COLO829 (cell line): ENCODE data around the gene PRDM2.
"Not testable (repeated sequence)": the region's sequence is repeated elsewhere in the genome, so short reads cannot be mapped to it uniquely, and the experiment has no call there.

Experiments
- DNase-seq: peaks from one replicate; pipeline ENCODE4 v3.0.0; 2012; ENCODE audit warnings: low spot score

PRDM2 gene

GRCh38 chr1:13699510-13699909 is 478 bp upstream of the PRDM2 start:
- DNase-seq = no peak

- no peak for DNase-seq
These were observed 708 bp downstream of the PRDM2 start for GRCh38 chr1:13700521-13701270.

- DNase-seq = no peak
These were observed 1.3 kb downstream of the PRDM2 start for GRCh38 chr1:13701271-13701640.

- no peak for DNase-seq
These were observed 2.6 kb downstream of the PRDM2 start for GRCh38 chr1:13702425-13703127.

GRCh38 chr1:13703128-13703513 is 3.1 kb downstream of the PRDM2 start:
- no peak for DNase-seq

GRCh38 chr1:13703558-13704490 is 3.8 kb downstream of the PRDM2 start:
- DNase-seq = peak; percentile 15

- no peak for DNase-seq
These were observed 6.1 kb downstream of the PRDM2 start for GRCh38 chr1:13706046-13706445.

- no peak for DNase-seq
These were observed 7.2 kb downstream of the PRDM2 start for GRCh38 chr1:13707164-13707563.

GRCh38 chr1:13708380-13708982 is 8.5 kb downstream of the PRDM2 start:
- no peak for DNase-seq

- DNase-seq = no peak
These were observed 10.1 kb downstream of the PRDM2 start for GRCh38 chr1:13710086-13710485.

- no peak for DNase-seq
These were observed 14.9 kb downstream of the PRDM2 start for GRCh38 chr1:13714851-13715250.

GRCh38 chr1:13715616-13716287 is 15.8 kb downstream of the PRDM2 start:
- DNase-seq = not testable (repeated sequence)

- no peak for DNase-seq
These were observed 22.9 kb downstream of the PRDM2 start for GRCh38 chr1:13722808-13723360.

GRCh38 chr1:13723810-13724209 is 23.8 kb downstream of the PRDM2 start:
- no peak for DNase-seq

- no peak for DNase-seq
These were observed 25.8 kb downstream of the PRDM2 start for GRCh38 chr1:13725714-13726175.

GRCh38 chr1:13728091-13728715 is 28.2 kb downstream of the PRDM2 start:
- DNase-seq = no peak

GRCh38 chr1:13730291-13730690 is 30.3 kb downstream of the PRDM2 start:
- no peak for DNase-seq

- DNase-seq = no peak
These were observed 30.9 kb downstream of the PRDM2 start for GRCh38 chr1:13730751-13731482.

- DNase-seq = no peak
These were observed 31.9 kb downstream of the PRDM2 start for GRCh38 chr1:13731897-13732296.
